Central memory CD8-positive, alpha-beta T cell (primary cell): ENCODE results near the gene MAP3K3.

Source experiments
- ATAC-seq: fragments of 150-1000 bp; cut with Tn5 transposase; replicated peaks from 2 replicates; pipeline ENCODE4 v1.10.0; 2022; ENCODE audit warnings: mild to moderate bottlenecking, moderate FRiP score, moderate number of reproducible peaks; ENCODE audit not compliant: poor library complexity, severe bottlenecking; ENCODE audit errors: extremely low read depth
- DNase-seq, 2 donors: peaks; one replicate each; pipeline ENCODE4 v3.0.0; 2021; ENCODE audit warnings: low spot score in 2 of 2
- H3K27ac Mint-ChIP-seq: one replicate; pipeline ENCODE4 v1.8.0; 2022; ENCODE audit warnings: low read depth, mild to moderate bottlenecking, moderate library complexity, mixed read lengths
- H3K27me3 Mint-ChIP-seq: one replicate; pipeline ENCODE4 v1.8.0; 2022; ENCODE audit warnings: mixed read lengths
- H3K36me3 Mint-ChIP-seq: one replicate; pipeline ENCODE4 v1.8.0; 2022; ENCODE audit warnings: mild to moderate bottlenecking, moderate library complexity, mixed read lengths; ENCODE audit not compliant: insufficient read depth
- H3K4me1 Mint-ChIP-seq: one replicate; pipeline ENCODE4 v1.8.0; 2022; ENCODE audit warnings: mixed read lengths
- H3K4me3 Mint-ChIP-seq: one replicate; pipeline ENCODE4 v1.8.0; 2022; ENCODE audit warnings: mild to moderate bottlenecking, moderate library complexity, mixed read lengths
- H3K9me3 Mint-ChIP-seq: one replicate; pipeline ENCODE4 v1.8.0; 2022; ENCODE audit warnings: mixed read lengths

Gene MAP3K3

DNA sequence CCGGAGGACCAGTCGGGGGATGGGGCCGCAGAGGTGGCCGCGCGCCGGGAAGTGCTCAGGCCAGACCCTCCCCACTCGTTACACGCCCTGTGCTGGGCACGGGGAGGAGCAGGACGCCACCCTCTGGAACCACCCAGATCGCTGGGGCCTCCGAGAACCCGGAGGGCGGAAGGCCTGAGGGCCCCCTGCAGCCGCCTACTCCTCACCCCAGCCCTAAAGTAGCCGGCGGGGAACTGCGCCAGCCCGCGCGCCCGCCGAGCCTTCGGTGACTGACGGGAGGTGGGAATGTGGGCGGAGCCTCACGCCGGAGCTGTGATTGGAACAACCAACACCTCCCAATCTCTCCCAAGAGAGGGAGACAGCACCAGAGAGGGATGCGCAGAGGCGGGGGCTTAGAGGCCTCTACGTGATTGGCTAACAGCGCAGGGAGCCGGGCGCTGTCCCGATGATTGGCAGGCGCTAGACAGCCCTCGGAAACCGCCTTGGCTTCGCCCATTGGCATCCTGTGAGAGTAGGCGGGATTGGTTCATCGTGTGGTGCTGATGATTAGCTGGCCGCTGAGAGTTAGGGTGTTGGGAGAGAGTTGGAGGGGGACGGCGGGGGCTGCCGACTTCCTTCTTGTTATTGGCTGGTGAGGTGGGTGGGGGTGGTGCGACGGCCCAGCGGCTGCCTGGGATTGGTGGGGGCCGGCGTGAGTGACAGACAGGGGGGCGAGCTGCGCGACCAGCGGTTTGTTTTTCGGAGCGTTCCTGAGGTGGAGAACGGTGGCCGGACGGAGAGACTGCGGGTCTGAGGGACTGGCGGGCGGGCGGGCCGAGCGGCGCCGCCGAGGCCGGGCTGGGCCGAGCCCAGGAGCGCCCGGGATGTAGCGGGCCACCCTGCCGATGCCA lies at the start of gene MAP3K3:
Gene MAP3K3 (plus strand): TSS at position 734 of the 890 bp plus-strand sequence. CDS start 343 bp downstream, outside the sequence.
- Mint-ChIP-seq H3K36me3 (peaks cover 5% of the 10 kb centered on the region), H3K4me3 (peak within 1 kb of the TSS; percentile 96), H3K27me3 (no peaks in the 10 kb centered on the region), H3K9me3 (no peaks in the 10 kb centered on the region), H3K27ac (peak within 1 kb of the TSS; percentile 84), H3K4me1 (peaks cover 41% of the 10 kb centered on the region)
- DNase-seq = peak; percentile 84 to 96
- peak; percentile 97 for ATAC-seq

DNA sequence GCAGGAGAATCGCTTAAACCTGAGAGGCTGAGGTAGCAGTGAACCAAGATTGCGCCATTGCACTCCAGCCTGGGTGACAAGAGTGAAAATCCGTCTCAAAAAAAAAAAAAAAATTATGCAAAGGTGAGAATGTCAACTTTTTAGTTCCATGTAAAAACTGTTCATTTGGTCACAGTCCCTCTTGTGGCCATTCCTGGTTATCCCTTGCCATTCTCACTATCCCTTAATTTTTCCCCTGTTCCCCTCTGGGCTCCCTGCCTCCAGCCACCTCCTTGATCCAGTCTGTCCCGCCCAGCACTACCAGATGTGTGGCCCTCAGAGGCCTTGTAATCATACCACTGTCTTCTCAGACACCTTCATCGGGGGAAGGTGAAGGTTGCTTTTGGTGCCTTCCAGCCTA lies 48.6 kb upstream of the MAP3K3 start:
- peaks cover 48% of the 10 kb centered on the region for H3K4me1 Mint-ChIP-seq
- peaks cover 21% of the 10 kb centered on the region for H3K36me3 Mint-ChIP-seq
- H3K27me3 Mint-ChIP-seq = no peaks in the 10 kb centered on the region
- DNase-seq (no peak), ATAC-seq (no peak)
- H3K4me3 Mint-ChIP-seq = no peak overlapping the region
- H3K9me3 Mint-ChIP-seq = no peaks in the 10 kb centered on the region
- no peak overlapping the region for H3K27ac Mint-ChIP-seq

DNA sequence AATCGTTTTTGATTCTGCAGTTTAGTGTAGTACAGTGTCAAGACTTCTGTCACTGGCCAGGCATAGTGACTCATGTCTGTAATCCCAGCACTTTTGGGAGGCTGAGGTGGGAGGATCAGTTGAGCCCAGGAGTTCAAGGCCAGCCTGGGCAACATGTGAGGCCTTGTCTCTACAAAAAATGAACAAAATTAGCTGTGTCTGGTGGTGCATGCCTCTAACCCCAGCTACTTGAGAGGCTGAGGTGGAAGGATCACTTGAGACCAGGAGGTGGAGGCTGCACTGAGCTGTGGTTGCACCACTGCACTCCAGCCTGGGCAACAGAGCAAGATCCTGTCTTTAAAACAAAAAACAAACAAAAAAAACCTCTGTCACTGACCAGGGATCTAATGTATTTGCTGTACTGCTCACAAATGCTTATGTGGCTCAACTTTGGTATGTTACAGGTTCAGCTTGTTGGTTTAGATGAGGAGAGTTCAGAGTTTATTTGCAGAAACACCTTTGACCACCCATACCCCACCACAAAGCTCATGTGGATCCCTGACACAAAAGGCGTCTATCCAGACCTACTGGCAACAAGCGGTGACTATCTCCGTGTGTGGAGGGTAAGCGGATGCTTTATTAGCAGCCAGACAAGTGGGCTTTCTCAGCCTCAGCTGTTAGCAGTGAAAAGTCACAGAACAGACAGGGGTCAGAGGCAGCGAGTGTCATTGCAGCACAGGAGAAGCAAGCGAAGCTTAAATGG lies 44.0 kb upstream of the MAP3K3 start:
- Mint-ChIP-seq H3K4me3 (no peak overlapping the region), H3K36me3 (peaks cover 38% of the 10 kb centered on the region), H3K27me3 (no peaks in the 10 kb centered on the region), H3K4me1 (peaks cover 33% of the 10 kb centered on the region), H3K27ac (no peak overlapping the region), H3K9me3 (no peaks in the 10 kb centered on the region)
- no peak for DNase-seq
- ATAC-seq = no peak

DNA sequence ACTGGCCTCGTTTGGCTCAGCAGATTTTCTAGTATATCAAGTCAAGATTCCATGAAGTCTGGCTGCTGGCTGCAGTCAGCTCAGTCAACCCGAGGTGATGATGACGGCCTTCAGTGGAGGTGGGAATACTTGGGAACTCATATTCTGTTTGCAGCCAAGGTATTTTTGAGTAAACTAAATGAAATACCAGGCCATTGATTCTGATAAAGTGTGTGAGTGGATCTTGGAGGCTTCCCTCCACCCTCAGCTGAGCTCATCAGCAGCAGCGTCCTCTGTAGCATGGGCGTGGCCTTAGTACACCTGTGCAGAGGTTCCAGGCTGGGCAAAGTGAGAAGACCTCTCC lies 43.5 kb upstream of the MAP3K3 start:
- Mint-ChIP-seq H3K9me3 (no peaks in the 10 kb centered on the region), H3K36me3 (peaks cover 40% of the 10 kb centered on the region), H3K27me3 (no peaks in the 10 kb centered on the region), H3K4me3 (no peak overlapping the region), H3K27ac (no peak overlapping the region), H3K4me1 (peaks cover 31% of the 10 kb centered on the region)
- DNase-seq = no peak
- ATAC-seq = no peak

DNA sequence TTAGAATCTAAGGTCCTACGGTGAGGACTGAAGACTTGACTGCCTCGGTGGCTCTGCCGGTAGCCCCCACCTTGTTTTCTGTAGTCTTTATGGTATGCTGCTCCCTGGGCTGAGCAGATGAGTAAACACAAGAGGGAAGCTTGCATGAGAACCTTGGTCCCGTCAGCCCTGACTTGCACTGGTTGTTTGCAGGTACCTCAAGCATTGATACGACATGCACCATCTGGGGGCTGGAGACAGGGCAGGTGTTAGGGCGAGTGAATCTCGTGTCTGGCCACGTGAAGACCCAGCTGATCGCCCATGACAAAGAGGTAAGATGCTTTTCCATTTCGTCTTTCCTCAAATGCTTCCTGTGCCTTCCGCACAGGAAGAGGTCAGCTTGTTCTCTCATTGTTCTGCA lies 42.6 kb upstream of the MAP3K3 start:
- Mint-ChIP-seq H3K27me3 (no peaks in the 10 kb centered on the region), H3K9me3 (no peaks in the 10 kb centered on the region), H3K4me3 (no peak overlapping the region), H3K36me3 (peaks cover 38% of the 10 kb centered on the region), H3K4me1 (peaks cover 29% of the 10 kb centered on the region), H3K27ac (peak overlapping the region; percentile 35)
- ATAC-seq (no peak), DNase-seq (no peak)

DNA sequence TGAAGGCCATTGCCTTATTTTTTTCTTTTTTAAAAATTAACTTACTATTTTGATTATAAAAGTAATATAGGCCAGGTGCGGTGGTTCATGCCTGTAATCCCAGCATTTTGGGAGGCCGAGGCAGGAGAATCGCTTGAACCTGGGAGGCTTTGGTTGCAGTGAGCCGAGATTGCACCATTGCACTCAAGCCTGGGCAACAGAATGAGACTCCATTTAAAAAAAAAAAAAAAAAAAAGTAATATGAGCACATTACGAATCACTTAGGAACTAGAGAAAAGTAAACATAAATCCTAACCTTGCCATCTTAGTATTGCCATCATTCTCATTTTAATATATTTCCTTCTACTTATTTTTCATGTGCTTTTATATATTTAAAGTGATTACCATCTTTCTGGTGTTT lies 34.4 kb upstream of the MAP3K3 start:
- H3K4me1 Mint-ChIP-seq = peaks cover 24% of the 10 kb centered on the region
- no peak overlapping the region for H3K4me3 Mint-ChIP-seq
- H3K27ac Mint-ChIP-seq = no peak overlapping the region
- no peaks in the 10 kb centered on the region for H3K9me3 Mint-ChIP-seq
- ATAC-seq (no peak), DNase-seq (no peak)
- no peaks in the 10 kb centered on the region for H3K27me3 Mint-ChIP-seq
- peaks cover 41% of the 10 kb centered on the region for H3K36me3 Mint-ChIP-seq

DNA sequence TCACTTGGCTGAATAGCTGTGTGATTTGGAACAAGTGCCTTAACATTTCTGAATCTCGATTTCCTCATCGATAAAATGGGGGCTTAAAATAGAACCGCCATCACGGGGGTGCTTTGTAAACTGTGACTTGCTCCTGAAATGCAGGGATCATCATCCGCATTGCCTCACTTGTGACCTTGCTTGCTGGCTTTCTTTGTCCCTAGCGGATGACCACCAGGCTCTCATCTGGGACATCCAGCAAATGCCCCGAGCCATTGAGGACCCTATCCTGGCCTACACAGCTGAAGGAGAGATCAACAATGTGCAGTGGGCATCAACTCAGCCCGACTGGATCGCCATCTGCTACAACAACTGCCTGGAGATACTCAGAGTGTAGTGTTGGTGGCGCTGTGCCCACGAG lies 33.4 kb upstream of the MAP3K3 start:
- ATAC-seq (no peak), DNase-seq (no peak)
- H3K4me1 Mint-ChIP-seq = peaks cover 29% of the 10 kb centered on the region
- no peak overlapping the region for H3K27ac Mint-ChIP-seq
- no peak overlapping the region for H3K4me3 Mint-ChIP-seq
- no peaks in the 10 kb centered on the region for H3K9me3 Mint-ChIP-seq
- H3K27me3 Mint-ChIP-seq = no peaks in the 10 kb centered on the region
- peaks cover 39% of the 10 kb centered on the region for H3K36me3 Mint-ChIP-seq

DNA sequence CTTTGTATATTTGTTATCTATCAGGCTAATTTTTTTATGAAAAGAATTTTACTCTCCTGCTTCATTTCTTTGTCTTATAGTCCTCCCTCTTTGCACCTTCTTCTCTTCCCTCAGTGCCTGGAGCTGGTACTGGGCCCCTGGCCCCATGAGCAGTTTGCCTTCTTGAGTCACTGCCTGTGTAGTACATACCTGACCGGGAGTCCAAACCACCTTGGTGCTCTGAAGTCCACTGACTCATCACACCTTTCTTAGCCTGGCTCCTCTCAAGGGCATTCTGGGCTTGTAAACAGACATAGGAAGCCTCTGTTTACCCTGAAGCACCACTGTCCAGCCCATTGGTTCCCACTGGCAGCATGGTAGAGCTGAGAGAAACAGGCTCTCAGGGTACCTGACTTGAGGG lies 32.6 kb upstream of the MAP3K3 start:
- H3K4me1 Mint-ChIP-seq = peaks cover 26% of the 10 kb centered on the region
- H3K27ac Mint-ChIP-seq = peak overlapping the region; percentile 34
- no peaks in the 10 kb centered on the region for H3K27me3 Mint-ChIP-seq
- H3K36me3 Mint-ChIP-seq = peaks cover 39% of the 10 kb centered on the region
- no peaks in the 10 kb centered on the region for H3K9me3 Mint-ChIP-seq
- DNase-seq (no peak), ATAC-seq (no peak)
- no peak overlapping the region for H3K4me3 Mint-ChIP-seq

DNA sequence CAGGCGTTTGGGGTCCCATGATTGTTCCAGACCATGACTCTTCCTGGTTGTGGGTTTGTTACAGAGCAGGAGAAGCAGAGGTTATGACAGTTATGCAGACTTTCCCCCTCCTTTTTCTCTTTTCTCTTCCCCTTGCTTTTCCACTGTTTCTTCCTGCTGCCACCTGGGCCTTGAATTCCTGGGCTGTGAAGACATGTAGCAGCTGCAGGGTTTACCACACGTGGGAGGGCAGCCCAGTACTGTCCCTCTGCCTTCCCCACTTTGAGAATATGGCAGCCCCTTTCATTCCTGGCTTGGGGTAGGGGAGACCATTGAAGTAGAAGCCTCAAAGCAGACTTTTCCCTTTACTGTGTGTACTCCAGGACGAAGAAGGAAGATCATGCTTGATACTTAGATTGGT lies 29.4 kb upstream of the MAP3K3 start:
- Mint-ChIP-seq H3K4me3 (no peak overlapping the region), H3K27me3 (no peaks in the 10 kb centered on the region), H3K36me3 (peaks cover 27% of the 10 kb centered on the region), H3K27ac (peak overlapping the region; percentile 41), H3K9me3 (no peaks in the 10 kb centered on the region), H3K4me1 (peaks cover 29% of the 10 kb centered on the region)
- ATAC-seq = no peak
- no peak for DNase-seq

DNA sequence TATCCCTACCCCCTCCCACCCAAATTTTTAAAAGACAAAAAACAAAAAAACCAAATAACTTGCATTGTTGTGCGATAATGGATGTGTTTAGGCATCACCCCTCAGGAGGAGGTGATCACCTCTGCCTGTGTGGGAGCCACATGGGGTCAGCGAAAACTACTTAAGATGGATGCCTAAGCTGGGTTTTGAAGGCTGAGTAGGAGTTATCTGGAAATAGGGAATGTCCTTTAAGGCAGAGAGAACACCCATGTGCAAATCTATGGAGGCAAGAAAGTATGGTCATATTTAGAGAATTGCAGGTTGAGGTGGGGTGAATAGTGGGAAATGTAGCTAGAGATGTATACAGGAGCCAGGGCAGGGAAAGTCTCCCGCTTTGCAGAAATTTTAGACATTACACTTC lies 27.1 kb upstream of the MAP3K3 start:
- peaks cover 43% of the 10 kb centered on the region for H3K4me1 Mint-ChIP-seq
- H3K9me3 Mint-ChIP-seq = no peaks in the 10 kb centered on the region
- H3K27ac Mint-ChIP-seq = no peak overlapping the region
- H3K4me3 Mint-ChIP-seq = no peak overlapping the region
- H3K36me3 Mint-ChIP-seq = peaks cover 11% of the 10 kb centered on the region
- no peak for DNase-seq
- no peaks in the 10 kb centered on the region for H3K27me3 Mint-ChIP-seq
- no peak for ATAC-seq

DNA sequence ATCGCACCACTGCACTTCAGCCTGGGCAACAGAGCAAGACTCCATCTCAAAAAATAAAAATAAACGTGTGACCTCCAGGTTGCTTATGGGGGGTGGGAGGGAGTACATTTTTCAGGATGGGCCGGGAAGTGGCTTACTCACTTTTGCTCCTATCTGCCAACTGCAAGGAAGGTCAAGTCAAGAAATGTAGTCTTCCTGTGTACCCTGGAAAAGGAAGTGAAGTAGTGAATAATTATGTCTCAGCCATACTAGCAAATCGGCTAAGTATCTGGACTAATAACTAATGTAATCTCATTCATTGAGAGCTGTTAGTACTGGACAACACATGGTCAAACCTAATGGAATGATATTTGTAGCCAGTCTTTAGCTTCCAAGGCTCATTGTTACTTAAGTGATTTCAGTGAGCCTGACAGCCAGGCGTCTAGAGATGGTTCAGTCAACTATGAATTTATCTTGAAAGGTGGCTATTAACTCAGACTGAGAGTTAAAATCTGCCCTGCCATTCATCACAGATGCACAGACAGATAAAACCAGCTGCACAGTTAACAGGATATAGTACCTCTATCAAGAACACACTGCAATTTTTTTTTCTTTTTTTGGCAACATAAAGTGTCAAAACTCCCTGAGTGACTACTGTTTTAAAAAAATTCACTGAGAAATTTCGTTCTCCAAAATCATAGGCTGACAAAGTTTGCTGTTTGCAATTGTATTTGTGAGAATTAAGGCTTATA lies 25.2 kb upstream of the MAP3K3 start:
- Mint-ChIP-seq H3K4me1 (peaks cover 49% of the 10 kb centered on the region), H3K9me3 (no peaks in the 10 kb centered on the region), H3K27ac (peak overlapping the region; percentile 39), H3K4me3 (peak overlapping the region; percentile 52), H3K36me3 (peaks cover 7% of the 10 kb centered on the region), H3K27me3 (no peaks in the 10 kb centered on the region)
- no peak for DNase-seq
- ATAC-seq = peak; percentile 74

DNA sequence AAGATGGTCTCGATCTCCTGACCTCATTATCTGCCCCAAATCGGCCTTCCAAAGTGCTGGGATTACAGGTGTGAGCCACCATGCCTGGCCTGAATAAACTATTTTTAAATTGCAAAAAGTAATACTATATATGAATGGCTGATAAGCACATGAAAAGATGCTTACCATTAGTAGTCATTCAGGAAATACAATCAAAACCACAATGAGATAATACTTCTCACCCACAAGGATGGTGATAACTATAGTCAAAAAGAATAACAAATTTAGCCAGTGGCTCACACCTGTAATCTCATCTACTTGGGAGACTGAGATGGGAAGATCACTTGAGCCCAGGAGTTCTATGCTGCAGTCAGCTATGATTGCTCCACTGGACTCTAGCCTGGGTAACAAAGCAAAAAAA lies 23.9 kb upstream of the MAP3K3 start:
- ATAC-seq (peak; percentile 70), DNase-seq (no peak)
- Mint-ChIP-seq H3K4me3 (peak overlapping the region; percentile 52), H3K27ac (peak overlapping the region; percentile 39), H3K9me3 (no peaks in the 10 kb centered on the region), H3K27me3 (no peaks in the 10 kb centered on the region), H3K4me1 (peaks cover 42% of the 10 kb centered on the region), H3K36me3 (peaks cover 5% of the 10 kb centered on the region)
